ENCODE results near the gene STOX2.

DNA sequence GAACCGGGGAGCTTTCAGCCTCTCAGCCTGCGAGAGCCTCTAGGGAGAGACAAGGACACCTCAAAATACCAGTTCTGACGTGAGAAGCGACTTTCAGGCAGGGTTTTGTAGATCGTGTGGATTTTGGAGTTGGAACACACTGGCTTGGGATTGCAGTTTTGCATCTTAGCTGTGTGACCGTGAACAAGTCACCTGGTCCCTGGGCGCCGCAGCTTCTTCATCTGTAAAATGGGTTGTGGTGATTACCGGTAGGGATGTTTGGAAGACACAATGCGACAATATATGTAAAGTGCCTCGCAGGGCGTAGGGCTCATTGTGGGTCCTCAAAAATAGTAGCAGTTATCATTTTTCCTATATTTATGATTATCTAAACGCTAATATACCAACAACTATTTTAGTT, 43.7 kb upstream of the STOX2 start:
- TF ChIP-seq, protein P1, sequence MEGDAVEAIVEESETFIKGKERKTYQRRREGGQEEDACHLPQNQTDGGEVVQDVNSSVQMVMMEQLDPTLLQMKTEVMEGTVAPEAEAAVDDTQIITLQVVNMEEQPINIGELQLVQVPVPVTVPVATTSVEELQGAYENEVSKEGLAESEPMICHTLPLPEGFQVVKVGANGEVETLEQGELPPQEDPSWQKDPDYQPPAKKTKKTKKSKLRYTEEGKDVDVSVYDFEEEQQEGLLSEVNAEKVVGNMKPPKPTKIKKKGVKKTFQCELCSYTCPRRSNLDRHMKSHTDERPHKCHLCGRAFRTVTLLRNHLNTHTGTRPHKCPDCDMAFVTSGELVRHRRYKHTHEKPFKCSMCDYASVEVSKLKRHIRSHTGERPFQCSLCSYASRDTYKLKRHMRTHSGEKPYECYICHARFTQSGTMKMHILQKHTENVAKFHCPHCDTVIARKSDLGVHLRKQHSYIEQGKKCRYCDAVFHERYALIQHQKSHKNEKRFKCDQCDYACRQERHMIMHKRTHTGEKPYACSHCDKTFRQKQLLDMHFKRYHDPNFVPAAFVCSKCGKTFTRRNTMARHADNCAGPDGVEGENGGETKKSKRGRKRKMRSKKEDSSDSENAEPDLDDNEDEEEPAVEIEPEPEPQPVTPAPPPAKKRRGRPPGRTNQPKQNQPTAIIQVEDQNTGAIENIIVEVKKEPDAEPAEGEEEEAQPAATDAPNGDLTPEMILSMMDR (IDR thresholded peaks at IDR 0.05; ENCODE audit: poor library complexity, severe bottlenecking): no peak
- TF ChIP-seq EZH2 (IDR thresholded peaks at IDR 0.05; ENCODE audit: borderline replicate concordance, insufficient read depth, low read length, poor library complexity, severe bottlenecking) (no peak), POLR2AphosphoS5 (IDR thresholded peaks at IDR 0.05) (no peak), TAF1 (IDR thresholded peaks at IDR 0.05; ENCODE audit: low read depth) (no peak), EP300 (conservative IDR thresholded peaks at IDR 0.05; ENCODE audit: poor library complexity, severe bottlenecking) (no peak), RAD21 (conservative IDR thresholded peaks at IDR 0.05) (no peak), SMC3 (conservative IDR thresholded peaks at IDR 0.05; ENCODE audit: poor library complexity) (no peak)
- TF ChIP-seq, protein P2, sequence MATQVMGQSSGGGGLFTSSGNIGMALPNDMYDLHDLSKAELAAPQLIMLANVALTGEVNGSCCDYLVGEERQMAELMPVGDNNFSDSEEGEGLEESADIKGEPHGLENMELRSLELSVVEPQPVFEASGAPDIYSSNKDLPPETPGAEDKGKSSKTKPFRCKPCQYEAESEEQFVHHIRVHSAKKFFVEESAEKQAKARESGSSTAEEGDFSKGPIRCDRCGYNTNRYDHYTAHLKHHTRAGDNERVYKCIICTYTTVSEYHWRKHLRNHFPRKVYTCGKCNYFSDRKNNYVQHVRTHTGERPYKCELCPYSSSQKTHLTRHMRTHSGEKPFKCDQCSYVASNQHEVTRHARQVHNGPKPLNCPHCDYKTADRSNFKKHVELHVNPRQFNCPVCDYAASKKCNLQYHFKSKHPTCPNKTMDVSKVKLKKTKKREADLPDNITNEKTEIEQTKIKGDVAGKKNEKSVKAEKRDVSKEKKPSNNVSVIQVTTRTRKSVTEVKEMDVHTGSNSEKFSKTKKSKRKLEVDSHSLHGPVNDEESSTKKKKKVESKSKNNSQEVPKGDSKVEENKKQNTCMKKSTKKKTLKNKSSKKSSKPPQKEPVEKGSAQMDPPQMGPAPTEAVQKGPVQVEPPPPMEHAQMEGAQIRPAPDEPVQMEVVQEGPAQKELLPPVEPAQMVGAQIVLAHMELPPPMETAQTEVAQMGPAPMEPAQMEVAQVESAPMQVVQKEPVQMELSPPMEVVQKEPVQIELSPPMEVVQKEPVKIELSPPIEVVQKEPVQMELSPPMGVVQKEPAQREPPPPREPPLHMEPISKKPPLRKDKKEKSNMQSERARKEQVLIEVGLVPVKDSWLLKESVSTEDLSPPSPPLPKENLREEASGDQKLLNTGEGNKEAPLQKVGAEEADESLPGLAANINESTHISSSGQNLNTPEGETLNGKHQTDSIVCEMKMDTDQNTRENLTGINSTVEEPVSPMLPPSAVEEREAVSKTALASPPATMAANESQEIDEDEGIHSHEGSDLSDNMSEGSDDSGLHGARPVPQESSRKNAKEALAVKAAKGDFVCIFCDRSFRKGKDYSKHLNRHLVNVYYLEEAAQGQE (IDR thresholded peaks at IDR 0.05; ENCODE audit: borderline replicate concordance): no peak

All from neural cell (in vitro differentiated cells).